H9 (cell line): Measurements from ENCODE around the gene RASL12. TPM values are rescaled to one million over a fixed set of nuclear protein-coding genes. Genes with fewer than 3 reads are reported as not detected.

Experiments used
- DNase-seq: peaks from one replicate; pipeline ENCODE4 v3.0.0-alpha.2; 2017
- H2AFZ ChIP-seq: one replicate; pipeline ENCODE4 v1.6.1; 2013; ENCODE audit warnings: mild to moderate bottlenecking, low read length, control low read depth, moderate library complexity
- H2AK5ac ChIP-seq: 2 replicates; pipeline ENCODE4 v1.6.1; 2013; ENCODE audit warnings: low read length, control low read depth, mixed read lengths; ENCODE audit not compliant: insufficient read length
- H2BK120ac ChIP-seq: one replicate; pipeline ENCODE4 v1.6.1; 2013; ENCODE audit warnings: low read depth, mild to moderate bottlenecking, low read length, control low read depth, inconsistent platforms; ENCODE audit not compliant: poor library complexity, severe bottlenecking
- H2BK12ac ChIP-seq: 2 replicates; pipeline ENCODE4 v1.6.1; 2013; ENCODE audit warnings: low read length, control low read depth, mixed read lengths, low read depth; ENCODE audit not compliant: insufficient read length
- H2BK15ac ChIP-seq: 2 replicates; pipeline ENCODE4 v1.6.1; 2013; ENCODE audit warnings: low read depth, low read length, control low read depth
- H2BK20ac ChIP-seq: one replicate; pipeline ENCODE4 v1.6.1; 2013; ENCODE audit warnings: low read depth, mild to moderate bottlenecking, low read length, control low read depth, inconsistent platforms; ENCODE audit not compliant: poor library complexity, severe bottlenecking
- H2BK5ac ChIP-seq: 2 replicates; pipeline ENCODE4 v1.6.1; 2013; ENCODE audit warnings: low read length, control low read depth, mixed read lengths; ENCODE audit not compliant: insufficient read length
- H3K14ac ChIP-seq: 2 replicates; pipeline ENCODE4 v1.6.1; 2013; ENCODE audit warnings: low read length, control low read depth; ENCODE audit not compliant: insufficient read depth
- H3K18ac ChIP-seq: 2 replicates; pipeline ENCODE4 v1.6.1; 2013; ENCODE audit warnings: low read depth, mild to moderate bottlenecking, mixed read lengths, low read length, control low read depth; ENCODE audit not compliant: insufficient read length
- H3K23ac ChIP-seq: 2 replicates; pipeline ENCODE4 v1.6.1; 2013; ENCODE audit warnings: low read length, control low read depth, mixed read lengths, low read depth; ENCODE audit not compliant: insufficient read length
- H3K23me2 ChIP-seq: 2 replicates; pipeline ENCODE4 v1.6.1; 2013; ENCODE audit warnings: low read depth, mild to moderate bottlenecking, mixed read lengths, low read length, control low read depth; ENCODE audit not compliant: insufficient read length, poor library complexity, severe bottlenecking
- H3K27ac ChIP-seq: 2 replicates; pipeline ENCODE4 v1.5.1; 2013; ENCODE audit warnings: low read length, control low read depth, mixed read lengths, low read depth; ENCODE audit not compliant: insufficient read length
- H3K27me3 ChIP-seq: 2 replicates; pipeline ENCODE4 v1.6.1; 2013; ENCODE audit warnings: low read length, control low read depth, inconsistent platforms; ENCODE audit not compliant: insufficient read depth
- H3K4ac ChIP-seq: 2 replicates; pipeline ENCODE4 v1.6.1; 2013; ENCODE audit warnings: low read depth, mild to moderate bottlenecking, control low read depth, inconsistent platforms, low read length, moderate library complexity
- H3K4me1 ChIP-seq: 2 replicates; pipeline ENCODE4 v1.6.1; 2013; ENCODE audit warnings: low read length, control low read depth, inconsistent platforms; ENCODE audit not compliant: insufficient read depth
- H3K4me2 ChIP-seq: 2 replicates; pipeline ENCODE4 v1.6.1; 2013; ENCODE audit warnings: low read length, control low read depth, mixed read lengths; ENCODE audit not compliant: insufficient read length, insufficient read depth
- H3K56ac ChIP-seq: 2 replicates; pipeline ENCODE4 v1.6.1; 2013; ENCODE audit warnings: low read depth, mild to moderate bottlenecking, mixed read lengths, low read length, control low read depth; ENCODE audit not compliant: insufficient read length
- H3K79me1 ChIP-seq: 2 replicates; pipeline ENCODE4 v1.6.1; 2013; ENCODE audit warnings: low read depth, mild to moderate bottlenecking, moderate library complexity, low read length, control low read depth, inconsistent platforms; ENCODE audit not compliant: insufficient read depth, poor library complexity, severe bottlenecking
- H3K79me2 ChIP-seq: 2 replicates; pipeline ENCODE4 v1.6.1; 2013; ENCODE audit warnings: low read length, control low read depth, inconsistent platforms; ENCODE audit not compliant: insufficient read depth
- H3K9ac ChIP-seq: 2 replicates; pipeline ENCODE4 v1.6.1; 2013; ENCODE audit warnings: low read length, control low read depth, mixed read lengths; ENCODE audit not compliant: insufficient read length; ENCODE audit errors: extremely low read depth
- H3K9me3 ChIP-seq: one replicate; pipeline ENCODE4 v1.6.1; 2013; ENCODE audit warnings: low read depth, low read length, inconsistent platforms; ENCODE audit not compliant: control insufficient read depth
- H3T11ph ChIP-seq: one replicate; pipeline ENCODE4 v1.6.1; 2013; ENCODE audit warnings: mild to moderate bottlenecking, low read length, control low read depth, inconsistent platforms
- H4K20me1 ChIP-seq: one replicate; pipeline ENCODE4 v1.6.1; 2013; ENCODE audit not compliant: control insufficient read depth, insufficient read length, insufficient read depth
- H4K5ac ChIP-seq: 2 replicates; pipeline ENCODE4 v1.6.1; 2013; ENCODE audit warnings: low read depth, mild to moderate bottlenecking, mixed read lengths, low read length, control low read depth; ENCODE audit not compliant: insufficient read length
- H4K8ac ChIP-seq: replicated peaks from 2 replicates; pipeline ENCODE4 v1.6.1; 2013; ENCODE audit warnings: low read length, control low read depth, mixed read lengths, low read depth; ENCODE audit not compliant: insufficient read length
- H4K91ac ChIP-seq: 2 replicates; pipeline ENCODE4 v1.6.1; 2013; ENCODE audit warnings: low read depth, mild to moderate bottlenecking, moderate library complexity, mixed read lengths, low read length, control low read depth; ENCODE audit not compliant: insufficient read length
- H3K27ac Mint-ChIP-seq, 3 experiments: 2 replicates in 2 of 3; 3 replicates in 1 of 3; pipeline ENCODE4 v1.8.0; 2020 to 2021; ENCODE audit warnings: mixed read lengths in 3 of 3, mild to moderate bottlenecking in 1 of 3, moderate library complexity in 1 of 3
- H3K27me3 Mint-ChIP-seq: 2 replicates; pipeline ENCODE4 v1.8.0; 2021; ENCODE audit warnings: low read depth, mild to moderate bottlenecking, moderate library complexity, mixed read lengths
- H3K36me3 Mint-ChIP-seq, 3 experiments: 2 replicates in 2 of 3; 3 replicates in 1 of 3; pipeline ENCODE4 v1.8.0; 2020 to 2021; ENCODE audit warnings: low read depth in 3 of 3, mixed read lengths in 3 of 3; ENCODE audit not compliant: insufficient read depth in 1 of 3
- H3K4me1 Mint-ChIP-seq, 2 experiments: 2 replicates each; pipeline ENCODE4 v1.8.0; 2020; ENCODE audit warnings: mixed read lengths in 2 of 2
- H3K4me3 Mint-ChIP-seq, 2 experiments: 2 replicates in 1 of 2; 3 replicates in 1 of 2; pipeline ENCODE4 v1.8.0; 2020 to 2021; ENCODE audit warnings: mild to moderate bottlenecking in 2 of 2, mixed read lengths in 2 of 2, moderate library complexity in 1 of 2
- H3K9me3 Mint-ChIP-seq, 2 experiments: 2 replicates in 1 of 2; 3 replicates in 1 of 2; pipeline ENCODE4 v1.8.0; 2020; ENCODE audit warnings: mild to moderate bottlenecking in 2 of 2, mixed read lengths in 2 of 2, moderate library complexity in 1 of 2
- WGBS: extraction: QIAGEN DNeasy Blood & Tissue Kit; methylation state at CpG from one replicate; pipeline ENCODE4 v1.1.7; 2013; ENCODE audit warnings: missing lambda C conversion rate, low lambda C conversion rate, mixed read lengths; ENCODE audit not compliant: insufficient read length; ENCODE audit errors: extremely low coverage; 5-methylcytosine and 5-hydroxymethylcytosine counted together
- total RNA-seq: library from RNA; stranded (reverse); gene quantifications from 2 replicates; pipeline ENCODE4 v1.2.1, GENCODE V29; 2021
- TF ChIP-seq, protein P1 (sequence below): fragments of 200-600 bp; sonication (generic); conservative IDR thresholded peaks from 3 replicates; pipeline ENCODE4 v1.8.0; 2021; ENCODE audit warnings: antibody characterized with exemption, mild to moderate bottlenecking

The RASL12 gene
- total RNA-seq, 1 experiment from 2014 or later = 7.5 TPM

DNA sequence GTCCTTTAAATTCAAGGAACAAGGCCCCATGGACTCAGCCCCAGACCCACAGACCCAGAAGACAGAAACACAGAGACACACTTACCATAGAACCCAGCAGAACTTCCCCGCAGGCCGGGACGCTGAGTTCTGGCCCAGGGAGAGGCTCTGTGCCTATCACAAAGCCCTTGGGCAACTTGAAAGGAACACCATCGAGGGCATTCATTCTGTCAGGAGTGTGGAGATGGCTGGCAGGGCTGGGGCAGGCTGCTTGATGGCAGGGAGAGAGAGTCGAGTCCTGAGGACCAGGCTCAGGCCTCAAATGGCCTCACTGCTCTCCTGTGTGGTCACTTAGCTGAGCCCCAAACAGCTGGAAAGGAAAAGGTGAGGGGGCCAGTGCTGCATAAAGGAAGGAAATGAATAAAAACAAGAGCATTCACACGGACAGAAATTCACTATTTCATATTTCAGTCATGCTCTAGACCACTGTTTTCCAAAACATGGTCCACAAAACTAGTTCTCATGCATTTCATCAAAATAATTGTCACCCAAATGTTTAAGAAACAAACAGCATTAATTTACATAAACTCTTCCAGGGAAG is 38.3 kb upstream of the RASL12 start:
- Mint-ChIP-seq H3K9me3 (no peaks in the 10 kb centered on the region), H3K4me3 (no peak overlapping the region), H3K36me3 (peaks cover 0 to 9% (median 6%) of the 10 kb centered on the region in 3 experiments; a peak in 3 of 7 replicates), H3K27ac (peak overlapping the region in 2 of 3 experiments; percentile 13 to 80; a peak in 2 of 7 replicates), H3K27me3 (no peaks in the 10 kb centered on the region), H3K4me1 (peaks cover 6 to 7% of the 10 kb centered on the region in 2 experiments; a peak in 3 of 4 replicates)
- no peak overlapping the region for H2AFZ ChIP-seq
- no peak overlapping the region for H3T11ph ChIP-seq
- no peak overlapping the region for H4K5ac ChIP-seq
- H3K56ac ChIP-seq = no peak overlapping the region
- no peak overlapping the region for H4K91ac ChIP-seq
- no peak overlapping the region for H3K18ac ChIP-seq
- no peak overlapping the region for H2AK5ac ChIP-seq
- no peak overlapping the region for H2BK15ac ChIP-seq
- H3K27ac ChIP-seq = no peak overlapping the region
- no peak overlapping the region for H2BK120ac ChIP-seq
- no peak overlapping the region for H3K14ac ChIP-seq
- no peak overlapping the region for H3K9ac ChIP-seq
- DNase-seq = no peak
- H3K23me2 ChIP-seq = peaks cover 3% of the 10 kb centered on the region
- no peak overlapping the region for H3K4me2 ChIP-seq
- no peaks in the 10 kb centered on the region for H3K79me1 ChIP-seq
- H3K4me1 ChIP-seq = no peaks in the 10 kb centered on the region
- no peaks in the 10 kb centered on the region for H3K79me2 ChIP-seq
- no peaks in the 10 kb centered on the region for H3K27me3 ChIP-seq
- TF ChIP-seq, protein P1, sequence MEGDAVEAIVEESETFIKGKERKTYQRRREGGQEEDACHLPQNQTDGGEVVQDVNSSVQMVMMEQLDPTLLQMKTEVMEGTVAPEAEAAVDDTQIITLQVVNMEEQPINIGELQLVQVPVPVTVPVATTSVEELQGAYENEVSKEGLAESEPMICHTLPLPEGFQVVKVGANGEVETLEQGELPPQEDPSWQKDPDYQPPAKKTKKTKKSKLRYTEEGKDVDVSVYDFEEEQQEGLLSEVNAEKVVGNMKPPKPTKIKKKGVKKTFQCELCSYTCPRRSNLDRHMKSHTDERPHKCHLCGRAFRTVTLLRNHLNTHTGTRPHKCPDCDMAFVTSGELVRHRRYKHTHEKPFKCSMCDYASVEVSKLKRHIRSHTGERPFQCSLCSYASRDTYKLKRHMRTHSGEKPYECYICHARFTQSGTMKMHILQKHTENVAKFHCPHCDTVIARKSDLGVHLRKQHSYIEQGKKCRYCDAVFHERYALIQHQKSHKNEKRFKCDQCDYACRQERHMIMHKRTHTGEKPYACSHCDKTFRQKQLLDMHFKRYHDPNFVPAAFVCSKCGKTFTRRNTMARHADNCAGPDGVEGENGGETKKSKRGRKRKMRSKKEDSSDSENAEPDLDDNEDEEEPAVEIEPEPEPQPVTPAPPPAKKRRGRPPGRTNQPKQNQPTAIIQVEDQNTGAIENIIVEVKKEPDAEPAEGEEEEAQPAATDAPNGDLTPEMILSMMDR = no peak
- H4K8ac ChIP-seq = no peak overlapping the region
- no peak overlapping the region for H2BK5ac ChIP-seq
- H2BK20ac ChIP-seq = no peak overlapping the region
- H2BK12ac ChIP-seq = no peak overlapping the region
- no peak overlapping the region for H3K4ac ChIP-seq
- no peak overlapping the region for H3K23ac ChIP-seq
- WGBS = no CpG with 5 or more reads among the region's 6 CpGs
- no peaks in the 10 kb centered on the region for H4K20me1 ChIP-seq
- H3K9me3 ChIP-seq = no peaks in the 10 kb centered on the region
